K562 (cell line): Measurements from ENCODE around the gene CCSER1. TPM values are rescaled to one million over a fixed set of nuclear protein-coding genes. Genes with fewer than 3 reads are reported as not detected.

Experiments
- ATAC-seq: fragments of 200-7000 bp; cut with Tn5 transposase; 3 replicates; pipeline ENCODE4 v1.9.1; 2020; ENCODE audit warnings: moderate library complexity
- BruUV-seq: library from RNA; stranded (reverse); fragments of 400-500 nt; replicated peaks from 2 replicates; lab custom pipeline; 2021; lab: Mats Ljungman, UMichigan
- CTCF ChIA-PET: fragments of 300-600 bp; formaldehyde crosslinking; extraction: SDS; loops from one replicate; lab custom pipeline; 2021; ENCODE audit warnings: low intra/inter-chr PET ratio; lab: Yijun Ruan, JAX
- POLR2A ChIA-PET: fragments of 300-600, 350-650 bp; sonication (Branson Sonifier 250); formaldehyde crosslinking; extraction: SDS; loops from one replicate; lab custom pipeline; 2021; ENCODE audit warnings: antibody characterized with exemption, inconsistent platforms; lab: Yijun Ruan, JAX
- DNase-seq, 4 experiments: peaks; one replicate each; pipeline versions ENCODE4 v3.0.0 to v3.0.0-alpha.2; 2011 to 2018; ENCODE audit warnings: low spot score in 3 of 4, mixed read lengths in 3 of 4; ENCODE audit errors: extremely low read depth in 1 of 4
- FAIRE-seq: peaks from 2 replicates; lab custom pipeline; 2011; peaks lifted over from hg19 to GRCh38; lab: Jason Lieb, UNC
- H2AFZ ChIP-seq: 2 replicates; pipeline ENCODE4 v1.6.0; 2011; ENCODE audit warnings: low read depth, low read length, control low read depth, inconsistent platforms
- H3K27ac ChIP-seq: fragments of 200-600 bp; 3 replicates; pipeline ENCODE4 v1.8.0; 2011; ENCODE audit warnings: low read depth, mild to moderate bottlenecking, control low read depth, inconsistent platforms, low read length, moderate library complexity, mixed read lengths; ENCODE audit errors: extremely low read depth
- H3K27me3 ChIP-seq, 2 experiments: fragments of 300-600 bp in 1 of 2; 2 replicates in 1 of 2; 3 replicates in 1 of 2; pipeline versions ENCODE4 v1.6.0 to v1.8.0; 2011; ENCODE audit warnings: inconsistent platforms in 2 of 2, low read length in 2 of 2, mild to moderate bottlenecking in 1 of 2, mixed read lengths in 1 of 2, moderate library complexity in 1 of 2; ENCODE audit not compliant: control insufficient read depth in 2 of 2, insufficient read depth in 2 of 2
- H3K36me3 ChIP-seq: fragments of 300-600 bp; 3 replicates; pipeline ENCODE4 v1.8.0; 2011; ENCODE audit warnings: mild to moderate bottlenecking, low read length, inconsistent platforms; ENCODE audit not compliant: control insufficient read depth, insufficient read depth
- H3K4me1 ChIP-seq, 2 experiments: fragments of 200-600 bp in 1 of 2; replicated peaks in 1 of 2; 2 replicates in 1 of 2; 3 replicates in 1 of 2; pipeline versions ENCODE4 v1.5.1 to v1.8.0; 2011; ENCODE audit warnings: inconsistent platforms in 2 of 2, low read length in 2 of 2, mild to moderate bottlenecking in 1 of 2, mixed read lengths in 1 of 2, moderate library complexity in 1 of 2; ENCODE audit not compliant: control insufficient read depth in 2 of 2, insufficient read depth in 2 of 2
- H3K4me2 ChIP-seq: 2 replicates; pipeline ENCODE4 v1.6.1; 2011; ENCODE audit warnings: low read length, control low read depth, inconsistent platforms, mixed read lengths; ENCODE audit not compliant: insufficient read depth
- H3K4me3 ChIP-seq: fragments of 200-600 bp; sonication (generic), shearing (Covaris generic); 2 replicates; pipeline ENCODE4 v1.5.1; 2016; ENCODE audit warnings: control low read depth, inconsistent platforms
- H3K79me2 ChIP-seq: fragments of 200-600 bp; 3 replicates; pipeline ENCODE4 v1.8.0; 2011; ENCODE audit warnings: low read length, inconsistent platforms; ENCODE audit not compliant: control insufficient read depth, insufficient read depth
- H3K9ac ChIP-seq, 2 experiments: 2 replicates each; pipeline versions ENCODE4 v1.6.0 to v1.6.1; 2011; ENCODE audit warnings: low read depth in 2 of 2, low read length in 2 of 2, control low read depth in 1 of 2, inconsistent platforms in 1 of 2, mild to moderate bottlenecking in 1 of 2, mixed read lengths in 1 of 2; ENCODE audit not compliant: insufficient read depth in 1 of 2
- H3K9me1 ChIP-seq: one replicate; pipeline ENCODE4 v1.6.0; 2011; ENCODE audit warnings: inconsistent platforms, mild to moderate bottlenecking, low read length, moderate library complexity; ENCODE audit not compliant: control insufficient read depth, insufficient read depth
- H3K9me3 ChIP-seq: replicated peaks from 2 replicates; pipeline ENCODE4 v1.5.1; 2011; ENCODE audit warnings: low read depth, low read length, inconsistent platforms; ENCODE audit not compliant: control insufficient read depth, insufficient read depth
- H4K20me1 ChIP-seq: replicated peaks from 2 replicates; pipeline ENCODE4 v1.6.1; 2011; ENCODE audit warnings: low read length, inconsistent platforms, mixed read lengths; ENCODE audit not compliant: control insufficient read depth, insufficient read depth
- CHD1 ChIP-seq: fragments of 200-600 bp; sonication (generic); IDR thresholded peaks from one replicate; pipeline ENCODE4 v1.6.1; 2012; ENCODE audit warnings: mild to moderate bottlenecking, moderate library complexity, low read length, inconsistent platforms
- E2F5 ChIP-seq: sonication (generic); formaldehyde crosslinking; IDR thresholded peaks from 2 replicates; pipeline ENCODE4 v1.8.0; 2022; ENCODE audit warnings: mild to moderate bottlenecking, missing genetic modification reagents
- HDAC8 ChIP-seq: fragments of 450-650 bp; IDR thresholded peaks from 2 replicates; pipeline ENCODE4 v1.6.1; 2016; ENCODE audit warnings: mild to moderate bottlenecking, missing genetic modification characterization, moderate library complexity, missing compliant biosample characterization
- MBD1 ChIP-seq: fragments of 250-450 bp; sonication (Bioruptor Pico); IDR thresholded peaks from 2 replicates; pipeline ENCODE4 v1.8.0; 2022; ENCODE audit warnings: inconsistent platforms
- MEF2D ChIP-seq: conservative IDR thresholded peaks from 2 replicates; pipeline ENCODE4 v1.6.1; 2016; ENCODE audit warnings: low read depth, missing genetic modification characterization, missing compliant biosample characterization
- NRF1 ChIP-seq, 2 experiments: fragments of 450-650 bp; IDR thresholded peaks in 1 of 2; conservative IDR thresholded peaks in 1 of 2; 2 replicates each; pipeline ENCODE4 v1.6.1; 2014; ENCODE audit warnings: mild to moderate bottlenecking in 2 of 2
- PRPF4 ChIP-seq: fragments of 200-400 bp; formaldehyde crosslinking; IDR thresholded peaks from one replicate; pipeline ENCODE4 v1.6.1; 2017; ENCODE audit warnings: low read length, low read depth, mild to moderate bottlenecking; ENCODE audit not compliant: insufficient read depth, poor library complexity, severe bottlenecking
- TARDBP ChIP-seq: fragments of 450-650 bp; IDR thresholded peaks from 2 replicates; pipeline ENCODE4 v1.6.1; 2016
- TFAM ChIP-seq: fragments of 250-450 bp; sonication (Bioruptor Pico); conservative IDR thresholded peaks from 2 replicates; pipeline ENCODE4 v1.5.0; 2021; ENCODE audit warnings: mild to moderate bottlenecking, moderate library complexity
- ZBTB40 ChIP-seq, 2 experiments: fragments of 450-650 bp in 1 of 2; sonication (generic) in 1 of 2; formaldehyde crosslinking in 1 of 2; IDR thresholded peaks; 2 replicates each; pipeline versions ENCODE4 v1.7.1 to v1.9.0; 2016 to 2022; ENCODE audit warnings: inconsistent platforms in 1 of 2, mild to moderate bottlenecking in 1 of 2, missing genetic modification reagents in 1 of 2
- ZNF778 ChIP-seq: fragments of 450-650 bp; formaldehyde crosslinking; IDR thresholded peaks from 2 replicates; pipeline ENCODE4 v1.4.0; 2020; ENCODE audit warnings: mild to moderate bottlenecking, moderate library complexity
- WGBS: fragments of 100-300 bp; shearing (Covaris generic); methylation state at CpG from one replicate; pipeline ENCODE4 v1.1.6; 2016; ENCODE audit warnings: low coverage, mixed read lengths; ENCODE audit not compliant: insufficient coverage; ENCODE audit errors: missing lambda C conversion rate; 5-methylcytosine and 5-hydroxymethylcytosine counted together
- in situ Hi-C: fragments of 300-500 bp; cut with MboI; formaldehyde crosslinking; loops from 4 replicates; pipeline ENCODE4 v1.15.0; 2018; ENCODE audit warnings: inconsistent platforms, mixed read lengths
- intact Hi-C: fragments of 100-400 bp; cut with micrococcal nuclease; formaldehyde crosslinking; loops from 2 replicates; pipeline ENCODE4 v1.14.2; 2022
- polyA plus RNA-seq, 8 experiments: library from polyadenylated mRNA; depleted of rRNA in 4 of 8; stranded (reverse) in 5 of 8; unstranded in 3 of 8; fragments of >200 nt; fragmentation: Nextera tagmentation in 2 of 8; fragmentation: Illumina TruSeq in 1 of 8; extraction: Ambion mirVana in 2 of 8; extraction: Trizol in 1 of 8; gene quantifications; 2 replicates each; pipeline versions ENCODE4 v1.2.1 to v1.2.3, GENCODE V29; 2011 to 2014; ENCODE audit warnings: inconsistent platforms in 1 of 8, missing spikeins in 1 of 8
- total RNA-seq, 7 experiments: library from RNA; depleted of rRNA in 6 of 7; stranded (reverse); fragments of >200 nt in 6 of 7; fragmentation: Illumina TruSeq in 2 of 7; extraction: Trizol in 2 of 7; gene quantifications; 2 replicates each; pipeline versions ENCODE4 v1.2.1 to v1.2.3, GENCODE V29; 2011 to 2021; ENCODE audit warnings: low replicate concordance in 1 of 7

Gene CCSER1
- total and polyA plus RNA-seq, 9 of the 15 experiments (the other 6 are each of a cell fraction or from before 2014, with no cell fraction given): not detected

- Histone ChIP-seq H3K9ac (no peak overlapping the region), H3K4me1 (no peaks in the 10 kb centered on the region), H3K36me3 (no peaks in the 10 kb centered on the region), H3K9me3 (no peaks in the 10 kb centered on the region), H4K20me1 (no peaks in the 10 kb centered on the region), H3K4me2 (no peak overlapping the region), H3K27ac (no peak overlapping the region), H3K27me3 (no peaks in the 10 kb centered on the region), H3K79me2 (no peaks in the 10 kb centered on the region), H2AFZ (no peak overlapping the region), H3K9me1 (no peaks in the 10 kb centered on the region), H3K4me3 (no peak overlapping the region)
- intact Hi-C loops: no loop called here
- FAIRE-seq: no peak
- ATAC-seq: no peak
- ChIA-PET CTCF (no interaction called here), POLR2A (no interaction called here)
- in situ Hi-C loops: no loop called here
- 0% methylated on average over 1 of the region's 1 CpG for WGBS
- DNase-seq: no peak
- no TSS peak for BruUV-seq
- TF ChIP-seq TFAM (CRISPR knock-in tag) (no peak), HDAC8 (tag) (no peak), NRF1 (conservative IDR thresholded peaks at IDR 0.05 in 1 of 2, IDR thresholded peaks at IDR 0.05 in 1 of 2) (no peak), MEF2D (tag) (no peak), TARDBP (no peak), PRPF4 (no peak), E2F5 (CRISPR knock-in tag) (no peak), CHD1 (no peak), MBD1 (CRISPR knock-in tag) (no peak), ZNF778 (no peak), ZBTB40 (IDR thresholded peaks at IDR 0.05) (no peak), ZBTB40 (CRISPR knock-in tag; IDR thresholded peaks at IDR 0.05) (no peak)
Observed at GRCh38 chr4:90786602-90787001, 659.4 kb downstream of the CCSER1 start.
